Left lobe of liver (tissue), 2 donors: ENCODE results near the gene LRTM2. TPM values are rescaled to one million over a fixed set of nuclear protein-coding genes. Genes with fewer than 3 reads are reported as not detected.
A peak's percentile ranks its signal among the peaks of the same experiment; 100 is the strongest.

ENCODE experiments used
- ATAC-seq: fragments of 200-7000 bp; cut with Tn5 transposase; one replicate; pipeline ENCODE4 v1.9.1; 2020; ENCODE audit warnings: mild to moderate bottlenecking, moderate library complexity
- DNase-seq: peaks from one replicate; pipeline ENCODE4 v3.0.0-alpha.2; 2020; ENCODE audit warnings: low spot score
- total RNA-seq: library from RNA; stranded (reverse); gene quantifications from one replicate; pipeline ENCODE4 v1.2.1, GENCODE V29; 2021
- donor health status: DM: no; HTN: no; CAD: no; lungs with moderate emphysema.
- donor health status: DM: no; HTN: yes; CAD: no.

The LRTM2 gene
- total RNA-seq, 1 donor from 2014 or later = not detected

DNA sequence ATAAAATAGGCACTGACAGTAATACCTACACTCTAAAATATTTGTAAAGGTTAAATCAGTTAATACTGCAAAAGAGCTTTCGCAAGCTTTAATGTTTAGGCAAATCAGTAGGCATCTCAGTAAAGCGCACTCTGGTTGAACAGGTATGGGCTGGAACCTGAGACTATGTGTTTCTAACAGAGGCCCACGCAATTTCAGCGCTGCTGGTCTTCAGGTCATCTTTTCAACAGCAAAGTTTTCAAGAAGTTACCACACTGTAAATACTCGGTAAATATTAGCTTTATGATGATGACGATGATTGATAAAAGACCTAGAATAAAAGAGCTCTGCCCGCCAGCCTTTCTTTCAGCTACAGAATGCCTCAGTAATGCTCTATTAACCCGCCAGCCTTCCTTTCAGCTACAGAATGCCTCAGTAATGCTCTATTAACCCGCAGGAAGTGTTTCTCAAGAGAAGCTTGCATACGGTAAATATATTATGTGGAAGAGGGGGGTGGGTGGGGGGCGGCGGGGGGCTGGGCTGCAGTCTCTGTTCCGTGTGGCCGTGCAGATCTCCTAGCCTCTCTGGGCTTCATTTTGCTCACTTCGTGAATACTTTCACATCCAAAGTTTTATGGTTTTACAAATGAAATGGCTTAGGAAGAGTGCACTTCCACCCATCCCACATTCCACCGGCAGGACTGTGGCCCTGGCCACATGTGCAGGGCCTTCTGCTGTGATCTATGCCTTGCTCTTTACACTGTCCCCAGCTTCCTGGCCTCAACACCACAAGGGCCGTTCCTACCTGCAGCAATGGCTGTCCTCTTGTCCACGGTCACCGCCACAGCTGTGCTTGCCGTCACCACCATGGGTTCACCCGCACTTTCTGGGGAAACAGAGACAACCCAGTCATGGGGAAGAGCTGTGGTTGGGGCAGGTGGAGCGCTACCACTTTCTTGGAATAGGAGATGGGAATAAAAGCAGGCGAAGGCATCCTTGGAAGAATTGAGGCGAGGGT, 19.9 kb downstream of the LRTM2 start:
- ATAC-seq (no peak), DNase-seq (no peak)

DNA sequence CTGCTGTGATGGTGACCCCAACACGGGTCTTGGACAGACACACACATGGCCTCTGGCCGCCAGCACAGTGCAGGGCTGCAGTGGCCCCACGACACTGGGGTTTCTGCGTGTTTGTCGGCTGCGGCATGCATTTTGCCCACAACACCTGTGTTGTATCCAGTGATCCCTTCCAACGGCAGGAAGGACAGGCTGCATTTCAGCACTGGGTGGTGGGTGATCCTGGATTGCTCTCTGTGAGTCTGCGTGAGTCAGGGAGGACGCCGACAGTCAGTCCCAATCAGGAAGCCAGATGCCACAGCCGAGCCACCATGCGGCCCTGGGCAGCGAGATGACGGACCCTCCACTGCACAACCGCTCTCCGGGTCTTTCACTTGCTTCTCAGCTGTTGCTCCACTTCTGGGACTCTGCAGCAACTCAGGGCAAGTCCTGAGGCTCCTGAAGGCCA, 20.6 kb downstream of the LRTM2 start:
- ATAC-seq = no peak
- DNase-seq = no peak

- ATAC-seq (no peak), DNase-seq (no peak)
Measured at GRCh38 chr12:1841586-1842182, 21.3 kb downstream of the LRTM2 start.

DNA sequence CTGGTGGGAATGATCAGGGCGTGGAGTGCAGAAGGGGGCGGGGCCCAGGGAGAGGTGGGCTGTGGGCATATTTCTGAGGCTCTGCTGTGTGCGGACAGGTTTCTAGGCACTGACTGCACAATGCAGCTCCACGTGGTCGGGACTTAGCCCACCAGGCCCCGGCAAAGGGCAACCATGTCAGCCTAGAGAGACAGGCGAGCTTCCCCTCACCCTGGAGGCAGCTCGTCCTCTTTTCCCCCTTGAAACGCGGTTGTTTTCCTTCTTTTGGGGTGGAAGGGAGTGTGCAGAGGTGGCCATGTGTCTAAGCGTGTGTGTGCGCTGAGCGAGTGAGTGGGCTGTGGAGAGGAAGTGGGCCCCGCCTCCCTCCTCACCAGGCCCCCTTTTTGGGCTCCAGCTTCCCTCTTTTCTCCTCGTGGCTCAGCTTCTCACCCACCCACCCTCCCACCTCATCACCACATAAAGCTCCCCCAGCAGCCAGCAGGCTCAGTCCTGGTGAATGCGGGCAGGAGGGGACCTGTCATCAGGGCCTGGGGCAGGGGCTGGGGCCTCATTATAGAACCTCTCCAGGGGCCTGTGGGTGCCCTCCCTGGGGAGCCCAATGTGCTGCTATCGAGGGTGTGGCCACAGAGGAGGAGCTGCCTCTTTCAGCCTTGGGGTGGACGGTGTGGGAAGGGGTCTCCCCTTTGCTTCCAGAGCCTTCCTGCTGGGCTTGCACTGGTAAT, 22.0 kb downstream of the LRTM2 start:
- DNase-seq (peak; percentile 33), ATAC-seq (no peak)

GRCh38 chr12:1842905-1843640, 22.7 kb downstream of the LRTM2 start:
- ATAC-seq (no peak), DNase-seq (peak; percentile 26)

DNA sequence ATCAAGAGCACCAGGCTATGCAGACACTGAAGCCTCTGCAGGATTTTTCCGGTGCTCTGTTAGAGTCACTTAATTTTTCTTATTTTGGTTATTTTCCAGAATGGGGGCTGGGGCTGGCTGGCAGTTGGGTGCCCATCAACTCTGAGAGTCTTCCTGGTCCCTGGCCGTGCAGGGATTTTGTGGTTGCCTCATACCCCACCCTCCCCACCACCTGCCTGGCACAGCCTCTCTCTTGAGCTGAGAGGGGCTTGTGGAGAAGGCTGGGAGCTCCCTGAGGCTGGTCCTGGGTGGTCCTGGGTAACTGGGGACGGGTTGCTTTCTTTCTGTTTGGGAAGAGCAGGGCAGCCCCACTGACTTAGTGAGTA, 23.3 kb downstream of the LRTM2 start:
- ATAC-seq (no peak), DNase-seq (peak; percentile 38)

DNA sequence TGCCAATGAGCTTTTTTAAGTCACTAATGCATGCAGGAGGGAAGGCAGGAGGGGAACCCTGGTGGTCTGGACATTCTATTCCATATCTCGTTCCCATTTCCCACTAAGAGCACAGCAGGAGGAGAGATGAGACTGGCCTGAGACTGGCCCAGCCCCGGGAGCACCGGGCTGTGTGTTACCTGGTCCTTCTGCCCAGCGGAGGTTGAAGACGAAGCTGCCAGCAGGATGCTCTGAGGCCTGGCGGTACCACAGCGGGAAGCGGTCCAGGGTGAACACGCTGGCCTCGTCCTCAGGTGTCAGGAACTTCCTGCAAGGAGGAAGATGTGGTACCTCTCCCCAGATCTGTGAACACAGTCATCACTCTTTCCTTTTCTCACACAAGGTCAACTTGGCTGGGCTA, 23.9 kb downstream of the LRTM2 start:
- peak; percentile 33 for DNase-seq

DNA sequence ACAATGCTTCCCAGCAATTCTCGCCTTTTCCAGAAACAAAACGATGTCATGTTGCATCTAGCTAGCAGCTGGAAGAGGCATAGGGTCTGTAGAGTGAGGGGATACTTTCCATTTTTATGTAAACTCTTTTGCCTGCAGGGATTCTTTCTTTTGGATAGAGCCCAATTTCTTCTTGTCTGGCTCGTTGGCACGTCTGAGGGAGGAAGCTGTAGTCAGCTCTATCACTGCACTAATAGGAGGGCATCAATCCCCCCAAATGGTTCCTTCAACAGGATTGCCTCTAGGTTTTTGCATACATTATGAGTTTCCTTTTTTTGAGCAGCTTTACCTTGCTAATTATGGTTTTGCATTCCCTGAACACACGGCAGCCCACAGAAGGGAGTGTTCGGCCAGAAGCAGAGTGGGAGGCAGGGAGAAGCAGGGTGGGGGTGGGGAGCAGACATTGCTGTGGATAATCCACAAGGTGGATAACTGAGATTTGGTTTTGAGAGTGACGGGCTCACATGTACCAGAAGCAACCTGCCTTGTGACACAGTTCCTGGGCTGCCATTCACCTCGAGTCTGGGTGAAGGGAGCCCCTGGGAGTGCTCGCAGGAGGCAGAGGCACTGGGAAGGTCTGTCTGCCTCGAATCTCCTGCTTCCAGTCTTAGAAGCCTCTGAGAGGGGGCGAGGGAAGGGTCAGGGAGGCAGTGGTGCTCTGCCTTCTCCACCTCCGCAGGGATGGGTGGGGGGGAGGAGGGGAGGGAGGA, 24.5 kb downstream of the LRTM2 start:
- ATAC-seq (no peak), DNase-seq (peak; percentile 5)

More for the DNA sequence above, 23.9 kb downstream of the LRTM2 start:
- no peak for ATAC-seq

DNA sequence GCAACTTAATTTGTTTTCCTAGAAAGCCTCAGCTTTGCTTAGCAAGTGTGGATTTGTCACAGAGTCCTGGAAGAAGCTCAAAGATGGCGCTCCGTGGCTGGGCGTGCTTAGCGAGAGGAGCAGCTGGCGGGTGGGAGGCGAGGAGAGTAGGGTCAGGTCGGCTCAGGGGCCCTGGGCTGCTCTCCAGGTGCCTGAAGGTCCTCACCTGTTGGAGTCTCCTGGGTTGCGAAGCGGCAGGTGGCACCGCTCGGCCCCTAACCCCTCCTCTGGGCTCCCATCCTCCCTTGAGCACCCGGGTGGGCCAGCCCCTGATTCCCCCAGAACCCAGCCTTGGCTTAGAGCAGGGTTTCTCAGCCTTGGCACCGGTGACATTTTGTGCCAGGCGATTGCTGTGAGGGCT, 25.1 kb downstream of the LRTM2 start:
- ATAC-seq = no peak

DNA sequence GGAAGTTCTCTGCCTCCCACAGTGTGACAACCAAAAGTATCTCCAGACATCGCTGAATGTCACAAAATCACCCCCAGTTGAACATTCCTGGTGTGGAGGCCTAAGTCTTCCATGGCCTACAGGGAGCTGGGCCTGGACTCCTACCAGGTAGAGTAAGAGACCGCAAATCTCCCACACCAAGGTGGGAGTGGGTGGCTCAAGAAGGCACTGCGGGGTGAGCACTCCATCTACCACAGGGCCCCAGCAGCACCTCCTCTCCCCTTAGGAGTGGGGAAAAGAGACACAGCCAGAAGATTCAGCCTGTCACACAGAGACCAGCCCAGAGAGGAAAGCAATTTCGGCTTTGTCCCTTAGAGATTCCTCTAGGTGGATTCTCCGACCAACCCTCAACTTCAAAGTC, 25.5 kb downstream of the LRTM2 start:
- ATAC-seq (no peak), DNase-seq (no peak)

More for the DNA sequence above, 25.1 kb downstream of the LRTM2 start:
- peak; percentile 41 for DNase-seq

GRCh38 chr12:1846421-1847405, 26.3 kb downstream of the LRTM2 start:
- ATAC-seq = no peak
- peak; percentile 35 for DNase-seq

- DNase-seq (peak; percentile 22), ATAC-seq (no peak)
Measured at GRCh38 chr12:1847411-1847810, 27.0 kb downstream of the LRTM2 start.

- peak; percentile 41 for DNase-seq
Measured at GRCh38 chr12:1848146-1848545, 27.8 kb downstream of the LRTM2 start.

GRCh38 chr12:1848745-1849144, 28.4 kb downstream of the LRTM2 start:
- ATAC-seq (no peak), DNase-seq (peak; percentile 27)

More at GRCh38 chr12:1848146-1848545, 27.8 kb downstream of the LRTM2 start:
- ATAC-seq = no peak

DNA sequence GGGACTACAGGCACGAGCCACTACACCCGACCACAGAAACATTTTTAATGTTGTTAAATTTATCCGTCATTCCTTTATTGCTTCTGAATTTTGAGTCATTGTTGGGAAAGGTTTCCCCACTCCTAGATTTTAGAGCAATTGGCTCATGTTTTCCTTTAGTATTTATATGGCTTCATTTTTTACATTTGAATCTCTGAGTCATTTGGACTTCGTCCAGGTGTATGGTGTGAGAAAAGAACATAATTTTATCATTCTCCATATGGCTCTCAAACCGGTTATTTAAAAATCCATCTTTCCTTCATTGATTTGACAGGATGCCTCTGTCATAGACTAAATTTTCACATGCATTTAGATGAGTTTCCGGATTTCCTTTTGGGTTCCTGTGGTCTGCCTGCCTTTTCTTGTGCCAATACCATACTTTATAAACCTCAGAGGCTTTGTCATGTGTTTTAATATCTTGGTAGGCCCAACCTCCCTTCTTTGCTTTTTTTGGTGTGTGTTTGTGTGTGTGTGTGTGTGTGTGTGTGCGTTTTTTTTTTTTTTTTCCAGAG, 30.9 kb downstream of the LRTM2 start:
- ATAC-seq = no peak
- no peak for DNase-seq

DNA sequence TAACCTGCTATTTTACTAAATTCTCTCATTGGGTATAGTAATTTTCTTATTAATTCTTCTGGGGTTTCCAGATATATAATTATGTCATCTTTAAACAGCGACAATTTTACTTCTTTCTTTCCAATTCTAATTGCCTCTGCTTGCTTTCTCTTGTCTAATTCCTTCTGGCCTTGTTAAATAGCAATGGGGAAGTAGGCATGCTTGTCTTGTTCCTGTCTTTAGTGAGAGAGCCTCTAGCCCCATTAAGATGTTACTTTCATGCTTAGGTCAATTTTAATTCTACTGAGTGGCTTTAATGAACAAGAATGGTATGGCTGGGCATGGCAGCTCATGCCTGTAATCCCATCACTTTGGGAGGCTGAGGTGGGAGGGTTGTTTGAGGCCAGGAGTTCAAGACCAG, 31.7 kb downstream of the LRTM2 start:
- no peak for ATAC-seq
- DNase-seq = peak; percentile 8

DNA sequence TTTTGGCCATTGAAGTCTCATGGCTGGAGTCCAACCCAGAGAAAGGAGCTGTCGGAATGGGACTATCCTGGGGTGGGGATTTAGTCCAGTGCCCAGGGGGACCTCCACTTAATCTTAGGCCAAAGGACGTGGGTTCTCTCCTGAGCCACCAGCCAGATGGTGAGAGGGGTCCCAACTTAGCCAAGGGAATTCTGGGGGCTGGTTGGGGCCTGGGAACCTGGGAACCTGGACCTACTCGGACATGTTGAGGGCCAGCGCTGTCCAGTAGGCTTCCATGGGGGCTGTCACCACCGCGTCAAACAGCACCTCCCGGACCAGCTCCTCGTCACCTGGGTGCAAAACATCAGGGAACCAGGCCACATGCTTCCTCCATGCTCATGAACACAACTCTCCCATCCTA, 33.4 kb downstream of the LRTM2 start:
- no peak for ATAC-seq
- peak; percentile 39 for DNase-seq

- DNase-seq (peak; percentile 6), ATAC-seq (no peak)
Measured at GRCh38 chr12:1855241-1855640, 34.9 kb downstream of the LRTM2 start.
